Measurements from ENCODE around the gene PRRX2. TPM values are rescaled to one million over a fixed set of nuclear protein-coding genes. Genes with fewer than 3 reads are reported as not detected.

PRRX2 gene
- total RNA-seq, 1 donor from 2014 or later = not detected

GRCh38 chr9:129639034-129639630 lies 26.3 kb upstream of the PRRX2 start:
- H3K4me3 ChIP-seq (ENCODE audit: low read depth, low read length) = no peak overlapping the region
- DNase-seq (ENCODE audit: low read depth) (no peak), FAIRE-seq (no peak)
- TF ChIP-seq CTCF (IDR thresholded peaks at IDR 0.05; ENCODE audit: insufficient read depth, low read length, severe bottlenecking) = no peak
- peaks cover 21% of the 10 kb centered on the region for H3K36me3 ChIP-seq (ENCODE audit: control insufficient read depth, insufficient read depth, low read length)
- H3K27me3 ChIP-seq (ENCODE audit: control insufficient read depth, insufficient read depth, low read length) = no peaks in the 10 kb centered on the region

DNA sequence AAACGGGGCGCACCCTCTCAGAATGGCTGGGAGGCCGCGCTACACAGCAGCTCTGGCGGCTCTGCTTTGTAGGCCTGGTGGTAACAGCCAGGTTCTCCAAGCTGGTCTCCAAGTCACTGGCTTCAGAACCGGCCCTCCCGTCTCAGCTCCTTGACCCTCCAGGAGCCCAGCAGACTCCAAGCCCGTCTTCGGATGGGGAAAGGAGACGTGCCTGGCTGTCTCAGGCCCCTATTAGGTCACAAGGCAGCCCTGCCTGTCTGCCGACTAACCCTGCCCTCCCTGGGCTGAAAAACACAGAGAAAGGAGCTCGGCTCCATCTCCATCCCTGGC lies 25.7 kb upstream of the PRRX2 start:
- no peak overlapping the region for H3K4me3 ChIP-seq (ENCODE audit: low read depth, low read length)
- no peak for FAIRE-seq
- H3K36me3 ChIP-seq (ENCODE audit: control insufficient read depth, insufficient read depth, low read length) = peaks cover 20% of the 10 kb centered on the region
- no peak for TF ChIP-seq CTCF (IDR thresholded peaks at IDR 0.05; ENCODE audit: insufficient read depth, low read length, severe bottlenecking)
- DNase-seq (ENCODE audit: low read depth) = no peak
- no peaks in the 10 kb centered on the region for H3K27me3 ChIP-seq (ENCODE audit: control insufficient read depth, insufficient read depth, low read length)

DNA sequence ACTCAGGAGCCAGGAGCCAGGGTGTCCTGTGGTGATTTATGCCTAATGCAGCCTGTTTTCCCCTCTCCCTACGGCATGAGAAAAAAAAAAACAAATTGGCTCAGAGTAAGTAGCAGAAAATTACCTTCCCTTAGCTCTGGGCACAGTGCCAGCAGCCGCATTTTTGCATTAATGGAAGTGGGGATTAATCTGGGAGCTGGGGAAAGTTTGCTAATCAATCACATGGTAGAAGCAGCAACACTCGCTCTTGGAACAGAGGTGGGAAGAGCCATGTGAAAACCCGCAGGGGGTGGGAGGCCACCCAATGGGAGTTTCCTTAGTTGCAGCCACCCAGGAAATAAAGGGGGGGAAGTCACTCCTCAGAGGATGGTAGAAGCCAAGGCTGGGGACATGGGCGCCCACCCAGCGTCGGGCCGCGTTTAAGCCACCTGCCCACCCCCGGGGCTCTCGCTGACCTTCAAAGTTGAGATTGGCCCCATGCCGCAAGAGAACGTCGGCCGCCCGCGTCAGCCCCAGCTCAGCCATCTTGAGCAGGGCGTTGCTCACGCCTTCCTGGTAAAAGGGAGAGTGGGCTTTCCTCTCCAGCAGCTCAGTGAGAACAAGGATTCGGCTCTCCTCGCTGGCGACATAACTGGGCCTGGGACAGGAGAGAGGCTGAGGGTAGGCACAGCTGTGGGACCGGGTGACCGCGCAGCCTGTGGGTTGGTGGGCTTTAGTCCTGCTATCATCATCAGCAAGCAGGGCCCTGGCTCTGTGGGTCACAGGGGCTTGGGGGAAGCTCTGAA lies 25.2 kb upstream of the PRRX2 start:
- DNase-seq (ENCODE audit: low read depth) (no peak), FAIRE-seq (no peak)
- no peaks in the 10 kb centered on the region for H3K27me3 ChIP-seq (ENCODE audit: control insufficient read depth, insufficient read depth, low read length)
- peaks cover 14% of the 10 kb centered on the region for H3K36me3 ChIP-seq (ENCODE audit: control insufficient read depth, insufficient read depth, low read length)
- H3K4me3 ChIP-seq (ENCODE audit: low read depth, low read length) = no peak overlapping the region
- no peak for TF ChIP-seq CTCF (IDR thresholded peaks at IDR 0.05; ENCODE audit: insufficient read depth, low read length, severe bottlenecking)

DNA sequence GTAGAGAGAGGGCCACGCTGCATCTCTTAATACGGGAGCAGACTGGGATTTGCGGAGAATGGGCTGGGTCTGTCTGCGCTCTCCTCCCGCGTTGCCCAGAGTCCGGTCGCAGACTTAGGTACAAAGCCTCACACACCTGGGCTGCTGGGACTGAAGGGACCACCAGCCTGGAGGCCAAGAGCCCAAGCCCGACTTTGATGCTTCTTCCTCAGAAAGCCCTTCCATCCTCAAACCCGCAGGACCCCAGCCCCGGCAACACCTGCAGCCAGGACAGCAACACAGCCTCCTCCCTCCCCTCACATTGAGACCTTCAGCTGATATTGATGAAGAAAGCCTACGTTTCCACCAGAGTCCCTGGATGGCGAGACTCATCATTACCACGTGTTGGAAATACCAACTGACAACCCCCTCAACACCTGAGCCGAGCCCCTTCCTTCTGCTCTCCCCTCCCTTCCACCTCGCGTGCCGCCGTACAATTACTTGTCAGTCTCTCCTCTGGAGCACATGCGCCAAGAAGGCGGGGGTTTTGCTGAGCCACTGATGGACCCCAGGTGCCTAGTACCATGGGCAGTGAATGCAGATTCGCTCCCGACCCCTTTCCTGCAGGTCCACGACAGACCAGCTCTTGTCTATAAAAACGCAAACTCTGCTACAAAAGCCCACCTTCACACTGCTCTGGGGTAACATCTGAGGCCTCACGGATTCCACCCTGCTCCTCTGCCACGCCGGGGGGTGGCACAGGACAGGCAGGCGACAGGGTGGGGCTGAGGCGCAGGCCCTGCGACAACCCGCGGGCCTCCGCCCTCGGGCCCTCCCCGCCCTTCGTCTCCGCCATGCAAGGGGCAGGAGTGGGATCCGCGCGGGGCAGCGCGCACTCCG lies 24.3 kb upstream of the PRRX2 start:
- no peak for DNase-seq (ENCODE audit: low read depth)
- TF ChIP-seq CTCF (IDR thresholded peaks at IDR 0.05; ENCODE audit: insufficient read depth, low read length, severe bottlenecking) = no peak

DNA sequence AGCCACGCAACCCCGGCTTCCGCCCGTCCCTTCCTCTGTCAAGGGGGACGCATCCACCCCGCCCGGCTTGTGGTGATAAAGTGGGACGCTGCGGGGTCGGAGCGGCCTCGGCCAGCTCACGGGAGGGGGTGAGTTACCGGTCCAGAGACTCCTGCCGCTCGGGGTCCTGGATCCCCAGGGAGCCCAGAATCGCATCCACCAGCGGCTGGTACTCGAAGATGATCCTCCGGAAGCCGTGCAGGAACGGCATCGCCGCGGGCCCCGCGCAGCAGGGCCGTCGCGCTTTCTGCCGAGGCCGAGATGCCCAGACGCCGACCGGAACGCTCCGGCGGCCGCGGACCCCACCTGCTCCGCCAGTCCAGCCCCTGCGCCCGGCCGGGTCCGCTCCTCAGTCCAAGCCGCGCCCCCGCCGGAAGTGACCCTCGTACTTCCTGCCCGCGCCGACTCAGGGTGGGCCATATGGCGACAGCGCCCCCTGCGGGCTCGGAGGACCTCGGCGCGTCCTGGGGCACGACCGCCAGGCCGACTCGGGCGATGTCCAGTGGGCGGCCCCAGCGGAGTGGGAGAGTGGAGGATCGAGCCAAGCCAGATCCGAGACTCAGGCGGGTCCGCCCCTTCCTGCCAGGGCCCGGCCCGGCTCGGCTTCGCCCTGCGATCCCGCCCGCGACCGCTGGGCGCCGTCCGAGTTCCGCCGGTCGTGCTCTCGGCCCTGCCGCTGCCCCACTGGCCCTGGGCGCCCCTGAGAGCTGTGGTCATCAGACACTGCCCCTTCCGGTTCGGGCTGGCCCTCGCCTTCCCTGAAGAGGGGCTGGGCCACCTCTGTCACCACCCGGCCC lies 23.5 kb upstream of the PRRX2 start, which contains the start of gene ASB6:
Gene ASB6 (minus strand): TSS at position 402 of the 836 bp plus-strand sequence. CDS start 152 bp downstream, at position 250.
- DNase-seq (ENCODE audit: low read depth) (peak; percentile 77), FAIRE-seq (no peak)
- H3K27me3 ChIP-seq (ENCODE audit: control insufficient read depth, insufficient read depth, low read length) = no peaks in the 10 kb centered on the region
- peaks cover 11% of the 10 kb centered on the region for H3K36me3 ChIP-seq (ENCODE audit: control insufficient read depth, insufficient read depth, low read length)
- peak; percentile 95 for TF ChIP-seq CTCF (IDR thresholded peaks at IDR 0.05; ENCODE audit: insufficient read depth, low read length, severe bottlenecking)
- peak within 1 kb of the TSS; percentile 96 for H3K4me3 ChIP-seq (ENCODE audit: low read depth, low read length)

More for the DNA sequence above, 24.3 kb upstream of the PRRX2 start:
- H3K36me3 ChIP-seq (ENCODE audit: control insufficient read depth, insufficient read depth, low read length) = peaks cover 13% of the 10 kb centered on the region
- H3K4me3 ChIP-seq (ENCODE audit: low read depth, low read length) = peak overlapping the region; percentile 96
- FAIRE-seq = no peak
- H3K27me3 ChIP-seq (ENCODE audit: control insufficient read depth, insufficient read depth, low read length) = no peaks in the 10 kb centered on the region
